ENCODE measurements around the gene NOVA2. TPM values are rescaled to one million over a fixed set of nuclear protein-coding genes. Genes with fewer than 3 reads are reported as not detected.
A peak's percentile ranks its signal among the peaks of the same experiment; 100 is the strongest.

The NOVA2 gene
- total RNA-seq, 1 experiment from 2014 or later, result 11.3 TPM

DNA sequence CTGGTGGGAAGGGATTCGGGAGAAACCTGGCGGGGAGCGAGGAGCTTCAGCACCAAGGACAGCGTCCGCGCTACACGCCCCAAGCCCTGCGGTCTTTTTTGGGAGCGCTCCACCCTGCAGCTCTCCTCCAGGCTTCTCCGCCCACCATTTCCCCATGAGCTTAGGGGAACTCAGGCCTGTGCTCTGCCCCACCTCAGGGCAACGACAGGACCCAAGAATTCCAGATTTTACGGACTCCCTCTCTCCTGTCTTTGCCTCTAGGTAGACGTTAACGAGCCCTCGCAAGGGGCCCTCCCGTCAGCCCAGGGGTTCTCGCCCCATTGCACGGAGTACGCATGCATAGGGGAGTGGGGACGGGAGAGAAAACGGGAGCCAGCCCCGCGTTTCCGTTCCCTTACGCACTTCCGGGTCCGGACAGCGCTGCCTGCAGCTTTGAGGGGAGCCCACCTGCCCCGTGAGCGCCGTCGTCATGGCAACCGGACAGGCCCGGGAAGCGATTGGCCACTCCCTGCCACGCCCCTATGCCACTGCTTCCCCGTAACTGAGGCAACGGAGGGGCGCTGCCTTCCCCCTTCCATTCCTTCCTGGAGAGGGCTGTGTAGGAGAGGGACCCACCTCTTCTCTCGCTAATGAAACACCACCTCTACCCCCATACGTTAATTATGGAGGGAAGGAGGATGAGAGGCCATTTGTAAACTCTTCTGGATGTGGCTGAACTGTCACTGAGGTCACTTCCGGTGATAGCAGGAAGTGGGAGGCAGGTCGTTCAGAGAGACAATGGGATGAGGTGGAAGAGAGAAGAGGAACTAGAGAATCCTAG, 20.8 kb downstream of the NOVA2 start (continued):
- TF ChIP-seq ESRRA (CRISPR knock-in tag; IDR thresholded peaks at IDR 0.05; ENCODE audit: borderline replicate concordance) (peak; percentile 88), KAT7 (CRISPR knock-in tag; IDR thresholded peaks at IDR 0.05; ENCODE audit: borderline replicate concordance) (no peak), ZNF416 (CRISPR knock-in tag; IDR thresholded peaks at IDR 0.05) (no peak), SMAD3 (CRISPR knock-in tag; IDR thresholded peaks at IDR 0.05; ENCODE audit: borderline replicate concordance) (peak; percentile 90), NR3C1 (CRISPR knock-in tag; conservative IDR thresholded peaks at IDR 0.05; ENCODE audit: low read depth) (0 out of 2 replicates have a peak, but pooled peaks have one; percentile 69), ZNF232 (CRISPR knock-in tag; IDR thresholded peaks at IDR 0.05) (peak; percentile 95), MYBL2 (CRISPR knock-in tag; IDR thresholded peaks at IDR 0.05) (peak; percentile 57; the same call in 1 of the 2 replicates), ZNF263 (CRISPR knock-in tag; IDR thresholded peaks at IDR 0.05; ENCODE audit: low read depth) (no peak), ZBTB21 (CRISPR knock-in tag; IDR thresholded peaks at IDR 0.05; ENCODE audit: borderline replicate concordance) (peak; percentile 26), CBFB (CRISPR knock-in tag; IDR thresholded peaks at IDR 0.05; ENCODE audit: low read depth) (no peak), PRRX2 (CRISPR knock-in tag; IDR thresholded peaks at IDR 0.05) (no peak), TEAD1 (CRISPR knock-in tag; IDR thresholded peaks at IDR 0.05) (peak; percentile 90; the same call in 1 of the 2 replicates), NFYB (CRISPR knock-in tag; conservative IDR thresholded peaks at IDR 0.05; ENCODE audit: low read depth) (no peak)
- TF ChIP-seq, protein P1, sequence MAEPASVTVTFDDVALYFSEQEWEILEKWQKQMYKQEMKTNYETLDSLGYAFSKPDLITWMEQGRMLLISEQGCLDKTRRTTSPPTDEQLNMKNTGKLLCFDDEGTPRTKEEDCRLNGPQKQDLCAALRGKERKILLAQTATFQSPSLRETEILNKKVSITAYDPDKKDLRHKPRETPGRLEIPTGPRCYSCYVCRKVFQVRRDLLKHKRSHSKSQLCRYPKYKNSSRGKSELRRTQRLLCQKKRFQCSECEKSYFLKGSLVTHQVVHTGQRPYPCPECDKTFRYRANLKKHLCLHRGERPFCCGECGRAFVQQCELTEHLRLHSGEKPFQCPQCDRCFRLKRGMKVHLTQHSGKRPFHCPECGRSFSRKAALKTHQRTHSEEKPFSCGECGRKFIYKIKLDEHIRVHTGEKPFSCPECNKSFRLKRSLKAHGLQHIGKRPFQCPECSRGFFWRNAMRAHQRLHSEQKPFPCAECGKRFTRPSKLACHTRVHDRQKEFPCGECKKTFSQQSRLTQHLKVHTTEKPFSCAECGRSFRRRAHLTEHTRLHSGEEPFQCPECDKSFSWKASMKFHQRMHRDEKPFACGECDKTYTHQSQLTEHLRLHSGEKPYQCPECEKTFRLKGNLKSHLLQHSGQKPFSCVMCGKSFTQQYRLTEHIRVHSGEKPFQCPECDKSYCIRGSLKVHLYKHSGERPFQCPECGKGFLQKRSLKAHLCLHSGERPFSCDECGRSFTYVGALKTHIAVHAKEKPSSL (CRISPR knock-in tag; conservative IDR thresholded peaks at IDR 0.05), result no peak
- TF ChIP-seq, protein P2, sequence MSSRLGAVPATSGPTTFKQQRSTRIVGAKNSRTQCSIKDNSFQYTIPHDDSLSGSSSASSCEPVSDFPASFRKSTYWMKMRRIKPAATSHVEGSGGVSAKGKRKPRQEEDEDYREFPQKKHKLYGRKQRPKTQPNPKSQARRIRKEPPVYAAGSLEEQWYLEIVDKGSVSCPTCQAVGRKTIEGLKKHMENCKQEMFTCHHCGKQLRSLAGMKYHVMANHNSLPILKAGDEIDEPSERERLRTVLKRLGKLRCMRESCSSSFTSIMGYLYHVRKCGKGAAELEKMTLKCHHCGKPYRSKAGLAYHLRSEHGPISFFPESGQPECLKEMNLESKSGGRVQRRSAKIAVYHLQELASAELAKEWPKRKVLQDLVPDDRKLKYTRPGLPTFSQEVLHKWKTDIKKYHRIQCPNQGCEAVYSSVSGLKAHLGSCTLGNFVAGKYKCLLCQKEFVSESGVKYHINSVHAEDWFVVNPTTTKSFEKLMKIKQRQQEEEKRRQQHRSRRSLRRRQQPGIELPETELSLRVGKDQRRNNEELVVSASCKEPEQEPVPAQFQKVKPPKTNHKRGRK (CRISPR knock-in tag; IDR thresholded peaks at IDR 0.05; ENCODE audit: borderline replicate concordance), result no peak
- TF ChIP-seq, protein P3, sequence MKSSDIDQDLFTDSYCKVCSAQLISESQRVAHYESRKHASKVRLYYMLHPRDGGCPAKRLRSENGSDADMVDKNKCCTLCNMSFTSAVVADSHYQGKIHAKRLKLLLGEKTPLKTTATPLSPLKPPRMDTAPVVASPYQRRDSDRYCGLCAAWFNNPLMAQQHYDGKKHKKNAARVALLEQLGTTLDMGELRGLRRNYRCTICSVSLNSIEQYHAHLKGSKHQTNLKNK (CRISPR knock-in tag; IDR thresholded peaks at IDR 0.05), result no peak
- TF ChIP-seq, protein P4, sequence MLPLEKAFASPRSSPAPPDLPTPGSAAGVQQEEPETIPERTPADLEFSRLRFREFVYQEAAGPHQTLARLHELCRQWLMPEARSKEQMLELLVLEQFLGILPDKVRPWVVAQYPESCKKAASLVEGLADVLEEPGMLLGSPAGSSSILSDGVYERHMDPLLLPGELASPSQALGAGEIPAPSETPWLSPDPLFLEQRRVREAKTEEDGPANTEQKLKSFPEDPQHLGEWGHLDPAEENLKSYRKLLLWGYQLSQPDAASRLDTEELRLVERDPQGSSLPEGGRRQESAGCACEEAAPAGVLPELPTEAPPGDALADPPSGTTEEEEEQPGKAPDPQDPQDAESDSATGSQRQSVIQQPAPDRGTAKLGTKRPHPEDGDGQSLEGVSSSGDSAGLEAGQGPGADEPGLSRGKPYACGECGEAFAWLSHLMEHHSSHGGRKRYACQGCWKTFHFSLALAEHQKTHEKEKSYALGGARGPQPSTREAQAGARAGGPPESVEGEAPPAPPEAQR (CRISPR knock-in tag; IDR thresholded peaks at IDR 0.05), result no peak
- TF ChIP-seq, protein P5, sequence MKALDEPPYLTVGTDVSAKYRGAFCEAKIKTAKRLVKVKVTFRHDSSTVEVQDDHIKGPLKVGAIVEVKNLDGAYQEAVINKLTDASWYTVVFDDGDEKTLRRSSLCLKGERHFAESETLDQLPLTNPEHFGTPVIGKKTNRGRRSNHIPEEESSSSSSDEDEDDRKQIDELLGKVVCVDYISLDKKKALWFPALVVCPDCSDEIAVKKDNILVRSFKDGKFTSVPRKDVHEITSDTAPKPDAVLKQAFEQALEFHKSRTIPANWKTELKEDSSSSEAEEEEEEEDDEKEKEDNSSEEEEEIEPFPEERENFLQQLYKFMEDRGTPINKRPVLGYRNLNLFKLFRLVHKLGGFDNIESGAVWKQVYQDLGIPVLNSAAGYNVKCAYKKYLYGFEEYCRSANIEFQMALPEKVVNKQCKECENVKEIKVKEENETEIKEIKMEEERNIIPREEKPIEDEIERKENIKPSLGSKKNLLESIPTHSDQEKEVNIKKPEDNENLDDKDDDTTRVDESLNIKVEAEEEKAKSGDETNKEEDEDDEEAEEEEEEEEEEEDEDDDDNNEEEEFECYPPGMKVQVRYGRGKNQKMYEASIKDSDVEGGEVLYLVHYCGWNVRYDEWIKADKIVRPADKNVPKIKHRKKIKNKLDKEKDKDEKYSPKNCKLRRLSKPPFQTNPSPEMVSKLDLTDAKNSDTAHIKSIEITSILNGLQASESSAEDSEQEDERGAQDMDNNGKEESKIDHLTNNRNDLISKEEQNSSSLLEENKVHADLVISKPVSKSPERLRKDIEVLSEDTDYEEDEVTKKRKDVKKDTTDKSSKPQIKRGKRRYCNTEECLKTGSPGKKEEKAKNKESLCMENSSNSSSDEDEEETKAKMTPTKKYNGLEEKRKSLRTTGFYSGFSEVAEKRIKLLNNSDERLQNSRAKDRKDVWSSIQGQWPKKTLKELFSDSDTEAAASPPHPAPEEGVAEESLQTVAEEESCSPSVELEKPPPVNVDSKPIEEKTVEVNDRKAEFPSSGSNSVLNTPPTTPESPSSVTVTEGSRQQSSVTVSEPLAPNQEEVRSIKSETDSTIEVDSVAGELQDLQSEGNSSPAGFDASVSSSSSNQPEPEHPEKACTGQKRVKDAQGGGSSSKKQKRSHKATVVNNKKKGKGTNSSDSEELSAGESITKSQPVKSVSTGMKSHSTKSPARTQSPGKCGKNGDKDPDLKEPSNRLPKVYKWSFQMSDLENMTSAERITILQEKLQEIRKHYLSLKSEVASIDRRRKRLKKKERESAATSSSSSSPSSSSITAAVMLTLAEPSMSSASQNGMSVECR (CRISPR knock-in tag; IDR thresholded peaks at IDR 0.05; ENCODE audit: borderline replicate concordance), result peak; percentile 99
- TF ChIP-seq, protein P6, sequence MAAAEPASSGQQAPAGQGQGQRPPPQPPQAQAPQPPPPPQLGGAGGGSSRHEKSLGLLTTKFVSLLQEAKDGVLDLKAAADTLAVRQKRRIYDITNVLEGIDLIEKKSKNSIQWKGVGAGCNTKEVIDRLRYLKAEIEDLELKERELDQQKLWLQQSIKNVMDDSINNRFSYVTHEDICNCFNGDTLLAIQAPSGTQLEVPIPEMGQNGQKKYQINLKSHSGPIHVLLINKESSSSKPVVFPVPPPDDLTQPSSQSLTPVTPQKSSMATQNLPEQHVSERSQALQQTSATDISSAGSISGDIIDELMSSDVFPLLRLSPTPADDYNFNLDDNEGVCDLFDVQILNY (CRISPR knock-in tag; IDR thresholded peaks at IDR 0.05), result no peak
- TF ChIP-seq, protein P7, sequence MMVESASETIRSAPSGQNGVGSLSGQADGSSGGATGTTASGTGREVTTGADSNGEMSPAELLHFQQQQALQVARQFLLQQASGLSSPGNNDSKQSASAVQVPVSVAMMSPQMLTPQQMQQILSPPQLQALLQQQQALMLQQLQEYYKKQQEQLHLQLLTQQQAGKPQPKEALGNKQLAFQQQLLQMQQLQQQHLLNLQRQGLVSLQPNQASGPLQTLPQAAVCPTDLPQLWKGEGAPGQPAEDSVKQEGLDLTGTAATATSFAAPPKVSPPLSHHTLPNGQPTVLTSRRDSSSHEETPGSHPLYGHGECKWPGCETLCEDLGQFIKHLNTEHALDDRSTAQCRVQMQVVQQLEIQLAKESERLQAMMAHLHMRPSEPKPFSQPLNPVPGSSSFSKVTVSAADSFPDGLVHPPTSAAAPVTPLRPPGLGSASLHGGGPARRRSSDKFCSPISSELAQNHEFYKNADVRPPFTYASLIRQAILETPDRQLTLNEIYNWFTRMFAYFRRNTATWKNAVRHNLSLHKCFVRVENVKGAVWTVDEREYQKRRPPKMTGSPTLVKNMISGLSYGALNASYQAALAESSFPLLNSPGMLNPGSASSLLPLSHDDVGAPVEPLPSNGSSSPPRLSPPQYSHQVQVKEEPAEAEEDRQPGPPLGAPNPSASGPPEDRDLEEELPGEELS (CRISPR knock-in tag; IDR thresholded peaks at IDR 0.05), result peak; percentile 97
- TF ChIP-seq, protein P8, sequence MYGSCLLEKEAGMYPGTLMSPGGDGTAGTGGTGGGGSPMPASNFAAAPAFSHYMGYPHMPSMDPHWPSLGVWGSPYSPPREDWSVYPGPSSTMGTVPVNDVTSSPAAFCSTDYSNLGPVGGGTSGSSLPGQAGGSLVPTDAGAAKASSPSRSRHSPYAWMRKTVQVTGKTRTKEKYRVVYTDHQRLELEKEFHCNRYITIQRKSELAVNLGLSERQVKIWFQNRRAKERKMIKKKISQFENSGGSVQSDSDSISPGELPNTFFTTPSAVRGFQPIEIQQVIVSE (CRISPR knock-in tag; IDR thresholded peaks at IDR 0.05; ENCODE audit: borderline replicate concordance), result no peak
